Putamen (tissue), 1 donor: ENCODE data around the gene LIPC.
A peak's percentile ranks its signal among the peaks of the same experiment; 100 is the strongest.

Source experiments
- DNase-seq: peaks from one replicate; pipeline ENCODE4 v3.0.0-alpha.2; 2016; ENCODE audit warnings: low spot score

LIPC gene

GRCh38 chr15:58406811-58407210 is 25.0 kb upstream of the LIPC start:
- DNase-seq: no peak

- DNase-seq: peak; percentile 89
Measured at GRCh38 chr15:58407236-58407775, 24.5 kb upstream of the LIPC start.

GRCh38 chr15:58407778-58408177 is 24.0 kb upstream of the LIPC start:
- no peak for DNase-seq

- DNase-seq: no peak
Measured at GRCh38 chr15:58409861-58410260, 21.9 kb upstream of the LIPC start.

GRCh38 chr15:58410353-58410752 is 21.4 kb upstream of the LIPC start:
- no peak for DNase-seq

- DNase-seq: no peak
Measured at GRCh38 chr15:58413253-58413652, 18.5 kb upstream of the LIPC start.

GRCh38 chr15:58415636-58416035 is 16.2 kb upstream of the LIPC start:
- no peak for DNase-seq

- DNase-seq: no peak
Measured at GRCh38 chr15:58416963-58417362, 14.8 kb upstream of the LIPC start.

GRCh38 chr15:58418135-58418534 is 13.7 kb upstream of the LIPC start:
- no peak for DNase-seq

GRCh38 chr15:58419803-58420524 is 11.8 kb upstream of the LIPC start:
- no peak for DNase-seq

- DNase-seq: no peak
Measured at GRCh38 chr15:58420579-58421043, 11.2 kb upstream of the LIPC start.

- no peak for DNase-seq
Measured at GRCh38 chr15:58423205-58423604, 8.6 kb upstream of the LIPC start.

- DNase-seq: no peak
Measured at GRCh38 chr15:58423831-58424608, 7.8 kb upstream of the LIPC start.

- no peak for DNase-seq
Measured at GRCh38 chr15:58424722-58425121, 7.1 kb upstream of the LIPC start.

- DNase-seq: no peak
Measured at GRCh38 chr15:58425185-58425584, 6.6 kb upstream of the LIPC start.

- no peak for DNase-seq
Measured at GRCh38 chr15:58425834-58426233, 6.0 kb upstream of the LIPC start.

GRCh38 chr15:58426501-58426900 is 5.3 kb upstream of the LIPC start:
- no peak for DNase-seq

- no peak for DNase-seq
Measured at GRCh38 chr15:58427987-58428386, 3.8 kb upstream of the LIPC start.

- DNase-seq: no peak
Measured at GRCh38 chr15:58430224-58430787, 1.5 kb upstream of the LIPC start.

- no peak for DNase-seq
Measured at GRCh38 chr15:58432401-58432800, 610 bp downstream of the LIPC start.

- DNase-seq: no peak
Measured at GRCh38 chr15:58433597-58434333, 2.0 kb downstream of the LIPC start.

GRCh38 chr15:58434334-58434875 is 2.6 kb downstream of the LIPC start:
- DNase-seq: no peak
